Fibroblast of lung (primary cell): ENCODE measurements around the gene RAB11FIP3. TPM values are rescaled to one million over a fixed set of nuclear protein-coding genes. Genes with fewer than 3 reads are reported as not detected.
A peak's percentile ranks its signal among the peaks of the same experiment; 100 is the strongest.

ENCODE experiments used
- DNase-seq, 2 donors: peaks; one replicate each; pipeline versions ENCODE4 v3.0.0 to v3.0.0-alpha.2; 2010; ENCODE audit warnings: low read depth in 2 of 2
- H2AFZ ChIP-seq: 2 replicates; pipeline ENCODE4 v1.5.1; 2012; ENCODE audit warnings: low read length, control low read depth, inconsistent platforms
- H3K27ac ChIP-seq: 2 replicates; pipeline ENCODE4 v1.5.1; 2011; ENCODE audit warnings: low read length, control low read depth; ENCODE audit not compliant: insufficient read depth
- H3K27me3 ChIP-seq: 2 replicates; pipeline ENCODE4 v1.5.1; 2011; ENCODE audit warnings: mild to moderate bottlenecking, low read length; ENCODE audit not compliant: control insufficient read depth, insufficient read depth
- H3K36me3 ChIP-seq: 2 replicates; pipeline ENCODE4 v1.5.1; 2011; ENCODE audit warnings: low read length; ENCODE audit not compliant: control insufficient read depth, insufficient read depth
- H3K4me1 ChIP-seq: 2 replicates; pipeline ENCODE4 v1.5.1; 2011; ENCODE audit warnings: low read length; ENCODE audit not compliant: control insufficient read depth, insufficient read depth; ENCODE audit errors: extremely low read depth
- H3K4me2 ChIP-seq: 2 replicates; pipeline ENCODE4 v1.5.1; 2011; ENCODE audit warnings: low read length, control low read depth; ENCODE audit not compliant: insufficient read depth; ENCODE audit errors: extremely low read depth
- H3K4me3 ChIP-seq, 4 experiments: fragments of 200-600 bp in 1 of 4; sonication (generic) in 1 of 4; replicated peaks in 1 of 4; 2 replicates each; pipeline ENCODE4 v1.5.1; 2011 to 2016; ENCODE audit warnings: low read length in 4 of 4, low read depth in 3 of 4, mild to moderate bottlenecking in 3 of 4, control low read depth in 2 of 4, inconsistent platforms in 1 of 4, mixed read lengths in 1 of 4; ENCODE audit not compliant: insufficient read depth in 1 of 4; ENCODE audit errors: control extremely low read depth in 1 of 4
- H3K79me2 ChIP-seq: 2 replicates; pipeline ENCODE4 v1.5.1; 2012; ENCODE audit warnings: mild to moderate bottlenecking, low read length, inconsistent platforms; ENCODE audit not compliant: control insufficient read depth, insufficient read depth
- H3K9ac ChIP-seq: 2 replicates; pipeline ENCODE4 v1.5.1; 2011; ENCODE audit warnings: mild to moderate bottlenecking, low read length, control low read depth; ENCODE audit not compliant: insufficient read depth
- H3K9me3 ChIP-seq: 2 replicates; pipeline ENCODE4 v1.5.1; 2012; ENCODE audit warnings: low read depth, low read length; ENCODE audit not compliant: control insufficient read depth, insufficient read depth
- H4K20me1 ChIP-seq: 2 replicates; pipeline ENCODE4 v1.5.1; 2011; ENCODE audit warnings: low read length; ENCODE audit not compliant: control insufficient read depth, insufficient read depth; ENCODE audit errors: extremely low read depth
- CTCF ChIP-seq, 2 donors: IDR thresholded peaks in 1 of 2; conservative IDR thresholded peaks in 1 of 2; 1 replicate in 1 of 2; 2 replicates in 1 of 2; pipeline ENCODE4 v1.5.1; 2011 to 2012; ENCODE audit warnings: low read length in 2 of 2, control low read depth in 1 of 2, inconsistent platforms in 1 of 2, low read depth in 1 of 2, mild to moderate bottlenecking in 1 of 2
- EZH2 ChIP-seq: IDR thresholded peaks from 2 replicates; pipeline ENCODE4 v1.5.1; 2012; ENCODE audit warnings: low read length, control low read depth, mild to moderate bottlenecking; ENCODE audit errors: missing control alignments
- polyA plus RNA-seq, 2 donors: library from polyadenylated mRNA; depleted of rRNA in 1 of 2; stranded (reverse) in 1 of 2; unstranded in 1 of 2; fragments of >200 nt; gene quantifications; 2 replicates each; pipeline ENCODE4 v1.2.1, GENCODE V29; 2011 to 2012; ENCODE audit warnings: missing spikeins in 1 of 2
- total RNA-seq: library from RNA; depleted of rRNA; stranded (reverse); fragments of >200 nt; gene quantifications from 2 replicates; pipeline ENCODE4 v1.2.1, GENCODE V29; 2014

Gene RAB11FIP3
- total and polyA plus RNA-seq, 2 donors (not counting 1 experiment from before 2014, with no cell fraction given): 7.3 to 22.1 TPM

GRCh38 chr16:534135-534534 is 108.7 kb downstream of the RAB11FIP3 start:
- H3K4me2 ChIP-seq: no peak overlapping the region
- H3K27me3 ChIP-seq: no peaks in the 10 kb centered on the region
- H3K4me1 ChIP-seq: peaks cover 1% of the 10 kb centered on the region
- no peak overlapping the region for H3K27ac ChIP-seq
- peaks cover 19% of the 10 kb centered on the region for H3K36me3 ChIP-seq
- no peak overlapping the region for H3K9ac ChIP-seq
- DNase-seq: no peak
- H4K20me1 ChIP-seq: no peaks in the 10 kb centered on the region
- no peaks in the 10 kb centered on the region for H3K9me3 ChIP-seq
- H2AFZ ChIP-seq: no peak overlapping the region
- peaks cover 84% of the 10 kb centered on the region for H3K79me2 ChIP-seq
- TF ChIP-seq EZH2 (no peak), CTCF (conservative IDR thresholded peaks at IDR 0.05 in 1 of 2, IDR thresholded peaks at IDR 0.05 in 1 of 2; ENCODE audit: low read depth in 1 of 2, low read length in 2 of 2) (no peak)
- no peak overlapping the region for H3K4me3 ChIP-seq

GRCh38 chr16:534856-535445 is 109.5 kb downstream of the RAB11FIP3 start:
- Histone ChIP-seq H3K27ac (no peak overlapping the region), H3K4me2 (no peak overlapping the region), H3K36me3 (peaks cover 20% of the 10 kb centered on the region), H3K9ac (no peak overlapping the region), H3K9me3 (no peaks in the 10 kb centered on the region), H3K27me3 (no peaks in the 10 kb centered on the region), H2AFZ (no peak overlapping the region), H3K79me2 (peaks cover 83% of the 10 kb centered on the region), H3K4me3 (no peak overlapping the region), H4K20me1 (no peaks in the 10 kb centered on the region), H3K4me1 (peaks cover 5% of the 10 kb centered on the region)
- TF ChIP-seq EZH2 (no peak), CTCF (conservative IDR thresholded peaks at IDR 0.05 in 1 of 2, IDR thresholded peaks at IDR 0.05 in 1 of 2; ENCODE audit: low read depth in 1 of 2, low read length in 2 of 2) (no peak)
- no peak for DNase-seq

GRCh38 chr16:535446-536405 is 110.3 kb downstream of the RAB11FIP3 start:
- TF ChIP-seq EZH2: no peak
- TF ChIP-seq CTCF (conservative IDR thresholded peaks at IDR 0.05 in 1 of 2, IDR thresholded peaks at IDR 0.05 in 1 of 2; ENCODE audit: low read depth in 1 of 2, low read length in 2 of 2): no peak
- no peak overlapping the region for H3K4me3 ChIP-seq
- H2AFZ ChIP-seq: no peak overlapping the region
- no peaks in the 10 kb centered on the region for H3K9me3 ChIP-seq
- H3K4me2 ChIP-seq: no peak overlapping the region
- no peak overlapping the region for H3K9ac ChIP-seq
- H3K27me3 ChIP-seq: no peaks in the 10 kb centered on the region
- H3K4me1 ChIP-seq: peaks cover 5% of the 10 kb centered on the region
- peak overlapping the region; percentile 27 for H3K27ac ChIP-seq
- H3K79me2 ChIP-seq: peaks cover 83% of the 10 kb centered on the region
- H4K20me1 ChIP-seq: no peaks in the 10 kb centered on the region
- DNase-seq: peak; percentile 73 to 79
- peaks cover 21% of the 10 kb centered on the region for H3K36me3 ChIP-seq
